IPS DF 6.9 (cell line): ENCODE data around the gene MAP3K7.
A peak's percentile ranks its signal among the peaks of the same experiment; 100 is the strongest.

Experiments
- DNase-seq: peaks from one replicate; pipeline ENCODE4 v3.0.0-alpha.2; 2013; ENCODE audit warnings: low read depth, low spot score
- H3K27ac ChIP-seq: one replicate; pipeline ENCODE4 v1.5.1; 2013; ENCODE audit warnings: low read length, control low read depth
- H3K27me3 ChIP-seq: 2 replicates; pipeline ENCODE4 v1.6.1; 2013; ENCODE audit warnings: mild to moderate bottlenecking, low read length; ENCODE audit not compliant: control insufficient read depth, insufficient read depth
- H3K36me3 ChIP-seq: 2 replicates; pipeline ENCODE4 v1.6.1; 2013; ENCODE audit warnings: low read length; ENCODE audit not compliant: control insufficient read depth, insufficient read depth
- H3K4me1 ChIP-seq: 2 replicates; pipeline ENCODE4 v1.6.1; 2013; ENCODE audit warnings: low read length; ENCODE audit not compliant: control insufficient read depth, insufficient read depth
- H3K4me3 ChIP-seq: 2 replicates; pipeline ENCODE4 v1.5.1; 2013; ENCODE audit warnings: mild to moderate bottlenecking, low read length
- H3K9me3 ChIP-seq: 2 replicates; pipeline ENCODE4 v1.6.1; 2013; ENCODE audit warnings: low read length, inconsistent platforms; ENCODE audit not compliant: control insufficient read depth, insufficient read depth
- WGBS: extraction: QIAGEN DNeasy Blood & Tissue Kit; methylation state at CpG from one replicate; pipeline ENCODE4 v1.1.7; 2013; ENCODE audit warnings: mixed read lengths, missing lambda C conversion rate; ENCODE audit not compliant: insufficient read length, insufficient coverage; 5-methylcytosine and 5-hydroxymethylcytosine counted together

The MAP3K7 gene

DNA sequence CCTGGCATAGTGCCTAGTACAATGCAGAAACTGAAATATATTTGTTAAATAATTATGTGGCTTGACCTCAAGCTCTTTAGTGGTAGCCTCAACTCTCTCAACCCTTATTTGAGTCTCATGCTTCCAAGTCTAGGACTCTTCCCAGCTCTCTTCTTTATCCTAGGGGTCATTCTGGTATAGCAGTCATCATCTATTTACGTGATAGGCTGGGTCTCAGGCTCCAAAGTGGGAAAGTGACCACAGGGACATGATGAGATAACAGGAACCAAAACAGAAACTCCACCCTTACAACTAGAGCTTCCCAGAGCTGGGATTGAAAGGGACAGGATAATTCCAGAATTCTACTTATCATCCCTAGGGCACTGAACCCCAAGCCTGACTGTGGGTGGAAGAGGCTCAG, 17.7 kb upstream of the MAP3K7 start:
- Histone ChIP-seq H3K36me3 (no peaks in the 10 kb centered on the region), H3K4me3 (no peak overlapping the region), H3K27me3 (no peaks in the 10 kb centered on the region), H3K4me1 (no peaks in the 10 kb centered on the region), H3K9me3 (no peaks in the 10 kb centered on the region), H3K27ac (no peak overlapping the region)
- DNase-seq, result no peak
- no CpG with 5 or more reads among the region's 1 CpG for WGBS

GRCh38 chr6:90599151-90599550, 12.3 kb upstream of the MAP3K7 start:
- Histone ChIP-seq H3K4me3 (no peak overlapping the region), H3K9me3 (no peaks in the 10 kb centered on the region), H3K27me3 (no peaks in the 10 kb centered on the region), H3K27ac (no peak overlapping the region), H3K36me3 (no peaks in the 10 kb centered on the region), H3K4me1 (no peaks in the 10 kb centered on the region)
- DNase-seq, result no peak
- no CpG with 5 or more reads among the region's 4 CpGs for WGBS

- Histone ChIP-seq H3K4me1 (no peaks in the 10 kb centered on the region), H3K36me3 (no peaks in the 10 kb centered on the region), H3K4me3 (no peak overlapping the region), H3K9me3 (no peaks in the 10 kb centered on the region), H3K27me3 (no peaks in the 10 kb centered on the region), H3K27ac (no peak overlapping the region)
- WGBS, result no CpG with 5 or more reads among the region's 4 CpGs
- DNase-seq, result no peak
Observed at GRCh38 chr6:90598192-90598951, 11.5 kb upstream of the MAP3K7 start.

DNA sequence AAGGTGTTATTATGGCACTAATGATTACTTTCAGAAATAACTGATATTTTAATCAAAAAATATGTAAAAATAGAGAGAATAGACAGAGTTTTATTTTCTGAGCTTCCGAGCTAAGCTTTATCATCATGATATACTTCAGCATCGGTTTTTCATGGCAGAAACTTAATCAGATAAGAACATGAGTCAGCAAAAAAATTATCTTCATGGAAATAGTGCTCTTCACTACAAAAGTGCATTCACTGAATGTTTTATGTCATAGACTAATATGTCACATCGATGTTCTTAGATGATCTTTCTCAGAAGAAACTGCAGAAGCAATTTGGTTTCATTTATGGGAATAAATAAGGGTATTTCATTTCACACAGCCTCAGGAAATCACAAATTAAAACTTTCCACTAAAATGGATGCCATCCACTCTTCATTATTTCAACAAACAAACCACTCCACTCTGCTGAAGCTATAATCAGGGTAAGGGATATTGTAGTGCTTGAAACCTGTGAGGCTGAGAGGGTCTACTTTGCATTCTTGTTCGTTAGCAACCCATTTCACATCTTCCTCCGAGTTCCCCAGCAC, 10.2 kb upstream of the MAP3K7 start:
- H3K27me3 ChIP-seq, result no peaks in the 10 kb centered on the region
- no peak overlapping the region for H3K4me3 ChIP-seq
- no peaks in the 10 kb centered on the region for H3K36me3 ChIP-seq
- WGBS, result no CpG with 5 or more reads among the region's 5 CpGs
- no peak for DNase-seq
- no peak overlapping the region for H3K27ac ChIP-seq
- H3K4me1 ChIP-seq, result no peaks in the 10 kb centered on the region
- H3K9me3 ChIP-seq, result no peaks in the 10 kb centered on the region

- H3K9me3 ChIP-seq, result no peaks in the 10 kb centered on the region
- H3K36me3 ChIP-seq, result no peaks in the 10 kb centered on the region
- H3K27me3 ChIP-seq, result no peaks in the 10 kb centered on the region
- no peak overlapping the region for H3K27ac ChIP-seq
- no peak overlapping the region for H3K4me3 ChIP-seq
- whole genome bisulfite sequencing, result no CpG with 5 or more reads among the region's 3 CpGs
- DNase-seq, result no peak
- no peaks in the 10 kb centered on the region for H3K4me1 ChIP-seq
Observed at GRCh38 chr6:90595854-90596253, 9.0 kb upstream of the MAP3K7 start.

DNA sequence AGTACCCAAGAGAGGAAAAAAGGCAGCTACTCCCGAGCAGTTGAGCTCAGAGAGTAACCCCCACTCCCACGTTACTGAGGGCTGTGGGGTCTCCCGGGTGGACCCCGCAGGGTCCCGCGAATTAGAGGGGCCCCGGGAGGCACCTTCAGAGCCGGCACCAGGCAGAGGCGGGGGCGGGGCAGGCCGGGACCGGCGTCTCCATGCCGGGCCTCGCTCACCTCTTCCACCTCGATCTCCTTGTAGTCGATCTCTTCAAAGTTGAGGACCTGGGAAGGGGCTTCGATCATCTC, 381 bp downstream of the MAP3K7 start:
- no peaks in the 10 kb centered on the region for H3K9me3 ChIP-seq
- H3K27me3 ChIP-seq, result no peaks in the 10 kb centered on the region
- H3K36me3 ChIP-seq, result no peaks in the 10 kb centered on the region
- DNase-seq, result no peak
- H3K27ac ChIP-seq, result no peak overlapping the region
- H3K4me1 ChIP-seq, result no peaks in the 10 kb centered on the region
- peak overlapping the region; percentile 95 for H3K4me3 ChIP-seq
- WGBS, result no CpG with 5 or more reads among the region's 18 CpGs

GRCh38 chr6:90584636-90585255, 2.1 kb downstream of the MAP3K7 start:
- no CpG with 5 or more reads among the region's 2 CpGs for WGBS
- Histone ChIP-seq H3K27me3 (no peaks in the 10 kb centered on the region), H3K9me3 (no peaks in the 10 kb centered on the region), H3K4me3 (no peak overlapping the region), H3K4me1 (no peaks in the 10 kb centered on the region), H3K27ac (no peak overlapping the region), H3K36me3 (no peaks in the 10 kb centered on the region)
- no peak for DNase-seq

DNA sequence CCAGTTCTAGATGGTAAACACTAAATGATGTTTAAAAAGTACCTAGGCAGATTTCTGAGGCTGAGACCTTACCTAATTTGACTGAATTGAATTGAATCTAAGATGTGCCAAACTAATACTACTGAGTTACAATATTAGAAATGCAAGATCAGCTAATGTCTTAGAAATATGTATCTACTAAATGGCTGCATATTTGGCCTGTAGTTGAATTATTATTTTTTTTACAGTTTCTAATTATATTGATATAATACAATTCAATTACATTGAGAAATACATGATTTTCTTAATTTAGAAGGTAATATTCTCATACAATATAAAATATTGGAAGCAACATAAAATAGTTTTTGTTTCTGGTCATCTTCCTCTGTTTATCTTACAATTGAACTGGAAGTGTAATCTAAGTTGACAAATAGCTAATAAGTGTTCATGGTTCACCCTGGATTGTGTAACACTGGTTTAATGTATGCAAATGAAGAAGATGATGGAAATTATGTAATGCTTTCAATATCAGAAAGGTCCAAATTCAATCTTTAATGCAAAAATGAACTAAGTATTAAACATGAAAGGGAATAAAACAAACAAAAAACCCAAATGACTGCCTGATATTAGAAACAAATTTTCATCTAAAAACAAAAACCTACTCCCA, 2.9 kb downstream of the MAP3K7 start:
- H3K27me3 ChIP-seq, result no peaks in the 10 kb centered on the region
- no peaks in the 10 kb centered on the region for H3K36me3 ChIP-seq
- no peak overlapping the region for H3K27ac ChIP-seq
- H3K4me1 ChIP-seq, result no peaks in the 10 kb centered on the region
- H3K4me3 ChIP-seq, result no peak overlapping the region
- DNase-seq, result no peak
- no peaks in the 10 kb centered on the region for H3K9me3 ChIP-seq

DNA sequence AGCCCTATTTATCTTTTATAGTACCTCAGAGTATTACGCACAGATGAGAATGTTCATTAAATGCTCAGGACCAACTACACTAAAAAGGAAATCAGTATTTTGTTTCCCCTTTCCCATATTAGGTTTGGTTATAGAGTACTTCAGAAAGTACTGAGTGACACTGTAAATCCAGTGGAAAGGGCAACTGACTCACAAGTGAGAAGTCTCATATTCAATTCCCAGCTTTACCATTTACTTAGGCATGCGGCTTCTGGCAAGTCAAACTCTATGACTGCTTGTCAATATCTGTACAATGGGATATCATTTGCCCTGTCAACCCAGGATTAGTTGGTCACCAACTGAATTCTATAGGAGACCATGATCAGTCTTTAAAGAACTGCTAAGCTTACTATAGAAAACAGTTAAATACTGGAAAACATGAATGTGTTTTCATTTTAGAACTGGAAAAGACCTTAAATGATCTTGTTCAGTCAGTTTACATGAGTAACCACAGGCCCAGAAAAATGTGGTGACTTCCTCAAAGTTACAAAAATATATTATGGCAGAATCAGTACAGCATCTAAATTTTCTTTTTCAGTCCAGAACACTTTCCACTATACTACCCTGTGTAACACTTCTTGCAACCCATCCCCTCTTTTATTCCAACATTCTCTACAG, 3.6 kb downstream of the MAP3K7 start:
- Histone ChIP-seq H3K27me3 (no peaks in the 10 kb centered on the region), H3K9me3 (no peaks in the 10 kb centered on the region), H3K4me3 (no peak overlapping the region), H3K36me3 (no peaks in the 10 kb centered on the region), H3K4me1 (no peaks in the 10 kb centered on the region), H3K27ac (no peak overlapping the region)
- WGBS, result no CpG with 5 or more reads among the region's 2 CpGs
- DNase-seq, result no peak

DNA sequence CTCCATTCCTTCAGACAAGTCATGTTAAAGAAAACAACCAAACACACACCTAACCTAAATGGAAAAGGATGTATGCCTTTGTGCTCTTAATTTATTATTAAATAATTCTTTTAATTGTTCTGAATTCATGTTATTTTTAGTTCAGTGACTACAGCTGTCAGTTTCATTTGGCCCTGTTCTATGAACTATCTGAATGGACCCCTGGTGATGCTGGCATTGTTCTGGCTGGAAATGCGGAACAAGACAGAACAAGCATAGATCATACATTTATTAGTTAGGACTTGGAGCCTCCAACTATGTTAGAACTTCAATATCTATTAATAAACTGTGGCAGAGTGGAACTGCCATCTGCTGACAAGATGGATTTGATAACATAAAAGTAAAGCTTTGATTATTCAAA, 5.7 kb downstream of the MAP3K7 start:
- DNase-seq, result no peak
- WGBS, result no CpG with 5 or more reads among the region's 1 CpG
- Histone ChIP-seq H3K4me1 (no peaks in the 10 kb centered on the region), H3K27ac (no peak overlapping the region), H3K9me3 (no peaks in the 10 kb centered on the region), H3K36me3 (no peaks in the 10 kb centered on the region), H3K27me3 (no peaks in the 10 kb centered on the region), H3K4me3 (no peak overlapping the region)
